NB4 (cell line): Measurements from ENCODE around the gene PVALEF.

Experiments used
- CTCF ChIP-seq: IDR thresholded peaks from one replicate; pipeline ENCODE4 v1.5.1; 2012; ENCODE audit warnings: low read depth, low read length
- MAX ChIP-seq: IDR thresholded peaks from 2 replicates; pipeline ENCODE4 v1.6.1; 2011; ENCODE audit warnings: low read depth, low read length
- MYC ChIP-seq: IDR thresholded peaks from 2 replicates; pipeline ENCODE4 v1.6.1; 2011; ENCODE audit warnings: low read depth, low read length
- POLR2A ChIP-seq: IDR thresholded peaks from 2 replicates; pipeline ENCODE4 v1.6.1; 2011; ENCODE audit warnings: mild to moderate bottlenecking; ENCODE audit not compliant: insufficient read length; ENCODE audit errors: extremely low read depth

GRCh38 chr17:81167638-81168037 is 2.3 kb downstream of the PVALEF start:
- TF ChIP-seq MAX = no peak
- no peak for TF ChIP-seq CTCF
- no peak for TF ChIP-seq POLR2A
- TF ChIP-seq MYC = no peak
